Thoracic aorta (tissue), 2 donors: ENCODE measurements around the gene PARVB. TPM values are rescaled to one million over a fixed set of nuclear protein-coding genes. Genes with fewer than 3 reads are reported as not detected.

Experiments used
- ATAC-seq: fragments of 150-250 bp; one replicate; pipeline ENCODE4 v1.8.0; 2017; ENCODE audit warnings: low read depth; ENCODE audit not compliant: insufficient number of reproducible peaks, low FRiP score
- DNase-seq: peaks from one replicate; pipeline ENCODE4 v3.0.0-alpha.2; 2020; ENCODE audit warnings: low spot score
- H3K27ac ChIP-seq, 2 donors: fragments of 200-600 bp; sonication (generic); 1 replicate in 1 of 2; 2 replicates in 1 of 2; pipeline ENCODE4 v1.5.1; 2016; ENCODE audit warnings: mild to moderate bottlenecking in 2 of 2, moderate library complexity in 2 of 2
- H3K27me3 ChIP-seq: fragments of 200-600 bp; sonication (generic); replicated peaks from 2 replicates; pipeline ENCODE4 v1.6.0; 2016; ENCODE audit warnings: mild to moderate bottlenecking; ENCODE audit not compliant: insufficient read depth
- H3K36me3 ChIP-seq: fragments of 200-600 bp; sonication (generic); one replicate; pipeline ENCODE4 v1.5.1; 2016
- H3K4me1 ChIP-seq, 2 donors: fragments of 200-600 bp; sonication (generic); 1 replicate in 1 of 2; 2 replicates in 1 of 2; pipeline versions ENCODE4 v1.5.1 to v1.6.0; 2016; ENCODE audit warnings: low read depth in 2 of 2, mild to moderate bottlenecking in 1 of 2; ENCODE audit not compliant: control insufficient read depth in 1 of 2
- H3K4me3 ChIP-seq: fragments of 200-600 bp; sonication (generic); 2 replicates; pipeline ENCODE4 v1.5.1; 2016; ENCODE audit warnings: mild to moderate bottlenecking
- H3K9me3 ChIP-seq: fragments of 200-600 bp; sonication (generic); 2 replicates; pipeline ENCODE4 v1.5.1; 2016
- CTCF ChIP-seq: fragments of 200-600 bp; sonication (generic); IDR thresholded peaks from one replicate; pipeline ENCODE4 v1.5.1; 2019; ENCODE audit warnings: antibody characterized with exemption
- total RNA-seq, 2 donors: library from RNA; depleted of rRNA; stranded (reverse); fragments of >200 nt; gene quantifications; one replicate each; pipeline versions ENCODE4 v1.1.0 to v1.2.3, GENCODE V29; 2016

Gene PARVB
- total RNA-seq, 2 donors from 2014 or later, result 15.3 to 17.2 TPM

DNA sequence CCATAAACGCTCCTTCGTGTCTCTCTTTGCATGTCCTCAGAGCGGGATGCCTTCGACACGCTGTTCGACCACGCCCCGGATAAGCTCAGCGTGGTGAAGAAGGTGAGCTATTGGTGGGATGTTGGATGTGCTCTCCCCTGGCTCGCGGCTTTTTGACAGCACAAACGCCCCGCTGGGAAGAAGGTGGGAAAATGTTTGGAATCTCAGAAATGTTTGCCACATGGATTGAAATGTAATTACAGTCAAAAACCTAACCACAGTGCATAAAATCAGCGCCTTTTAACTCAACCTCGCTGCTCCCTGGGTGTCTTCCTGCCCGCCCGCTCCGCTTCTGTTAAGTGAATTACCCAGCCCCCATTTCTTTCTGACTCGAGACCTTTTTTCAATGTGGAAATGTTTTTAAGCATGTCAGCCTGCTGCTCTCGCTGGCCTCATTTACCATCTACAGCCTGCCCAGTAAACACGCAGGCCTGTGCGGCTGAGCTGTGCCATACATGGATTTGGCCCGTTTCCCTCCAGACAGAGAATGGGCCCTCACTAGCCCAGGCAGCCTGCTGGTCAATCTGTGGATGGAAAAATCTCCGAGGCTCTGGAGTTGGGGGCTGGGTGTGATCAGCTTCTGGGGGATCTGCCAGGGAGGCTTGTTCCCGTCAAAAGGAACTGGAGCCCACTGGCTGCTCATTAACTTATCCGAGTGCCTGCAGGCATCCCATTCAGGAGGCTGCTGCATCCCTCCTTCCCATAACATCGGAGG, 123.9 kb downstream of the PARVB start:
- DNase-seq, result no peak
- no peak for TF ChIP-seq CTCF
- no peak overlapping the region for H3K27ac ChIP-seq
- no peak for ATAC-seq
- no peaks in the 10 kb centered on the region for H3K36me3 ChIP-seq
- no peaks in the 10 kb centered on the region for H3K9me3 ChIP-seq
- no peaks in the 10 kb centered on the region for H3K4me1 ChIP-seq
- no peak overlapping the region for H3K4me3 ChIP-seq
- H3K27me3 ChIP-seq, result no peaks in the 10 kb centered on the region

- H3K9me3 ChIP-seq, result no peaks in the 10 kb centered on the region
- no peaks in the 10 kb centered on the region for H3K4me1 ChIP-seq
- H3K4me3 ChIP-seq, result no peak overlapping the region
- ATAC-seq, result no peak
- H3K36me3 ChIP-seq, result no peaks in the 10 kb centered on the region
- H3K27me3 ChIP-seq, result no peaks in the 10 kb centered on the region
- TF ChIP-seq CTCF, result no peak
- DNase-seq, result no peak
- H3K27ac ChIP-seq, result no peak overlapping the region
These were observed 127.6 kb downstream of the PARVB start for GRCh38 chr22:44151676-44152075.

- H3K36me3 ChIP-seq, result no peaks in the 10 kb centered on the region
- peaks cover 0 to 8% of the 10 kb centered on the region in 2 donors for H3K4me1 ChIP-seq
- no peak for TF ChIP-seq CTCF
- H3K27me3 ChIP-seq, result no peaks in the 10 kb centered on the region
- H3K4me3 ChIP-seq, result no peak overlapping the region
- H3K27ac ChIP-seq, result no peak overlapping the region
- DNase-seq (no peak), ATAC-seq (no peak)
- no peaks in the 10 kb centered on the region for H3K9me3 ChIP-seq
These were observed 129.6 kb downstream of the PARVB start for GRCh38 chr22:44153710-44154109.

DNA sequence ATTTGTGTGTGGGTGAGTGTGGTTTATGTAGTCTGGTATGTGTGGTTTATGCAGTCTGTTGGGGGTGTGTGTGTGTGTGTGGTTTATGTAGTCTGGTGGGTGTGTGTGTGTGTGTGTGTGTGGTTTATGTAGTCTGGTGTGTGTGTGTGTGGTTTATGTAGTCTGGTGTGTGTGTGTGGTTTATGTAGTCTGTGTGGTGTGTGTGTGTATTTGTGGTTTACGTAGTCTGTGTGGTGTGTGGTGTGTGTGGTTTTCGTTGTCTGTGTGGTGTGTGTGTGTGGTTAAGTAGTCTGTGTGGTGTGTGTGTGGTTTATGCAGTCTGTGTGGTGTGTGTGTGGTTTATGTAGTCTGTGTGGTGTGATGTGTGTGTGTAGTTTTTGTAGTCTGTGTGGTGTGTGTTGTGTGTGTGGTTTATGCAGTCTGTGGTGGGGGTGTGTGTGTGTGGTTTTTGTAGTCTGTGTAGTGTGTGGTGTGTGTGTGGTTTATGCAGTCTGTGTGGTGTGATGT, 130.4 kb downstream of the PARVB start:
- ATAC-seq (no peak), DNase-seq (no peak)
- Histone ChIP-seq H3K4me1 (peaks cover 0 to 15% of the 10 kb centered on the region in 2 donors), H3K36me3 (no peaks in the 10 kb centered on the region), H3K9me3 (no peaks in the 10 kb centered on the region), H3K4me3 (no peak overlapping the region), H3K27ac (no peak overlapping the region), H3K27me3 (no peaks in the 10 kb centered on the region)
- TF ChIP-seq CTCF, result no peak

- H3K27me3 ChIP-seq, result no peaks in the 10 kb centered on the region
- no peak overlapping the region for H3K27ac ChIP-seq
- no peak overlapping the region for H3K4me3 ChIP-seq
- H3K9me3 ChIP-seq, result no peaks in the 10 kb centered on the region
- TF ChIP-seq CTCF, result no peak
- no peaks in the 10 kb centered on the region for H3K36me3 ChIP-seq
- no peak for ATAC-seq
- DNase-seq, result no peak
- H3K4me1 ChIP-seq, result peaks cover 0 to 15% of the 10 kb centered on the region in 2 donors
These were observed 131.0 kb downstream of the PARVB start for GRCh38 chr22:44155115-44155514.
